NCI-H345 treated with DMSO at 0.1 percent for 48 hours (cell line): Measurements from ENCODE around the gene SEC63.
"Not testable (repeated sequence)": the region's sequence is repeated elsewhere in the genome, so short reads cannot be mapped to it uniquely, and the experiment has no call there.

Experiments used
- DNase-seq: peaks from one replicate; lab custom pipeline; 2025; ENCODE audit not compliant: unreplicated experiment; lab: John Stamatoyannopoulos, UW

Gene SEC63

GRCh38 chr6:107957909-107958688, at the start of gene SEC63:
TSS of gene SEC63 (minus strand) at chr6:107958208. CDS start at chr6:107958009, 199 bp downstream.
- DNase-seq, result peak; percentile 84

GRCh38 chr6:108005961-108006360, 48.0 kb upstream of the SEC63 start:
- no peak for DNase-seq

GRCh38 chr6:108004861-108005260, 46.9 kb upstream of the SEC63 start:
- DNase-seq, result no peak

GRCh38 chr6:108002365-108003221, 44.6 kb upstream of the SEC63 start:
- DNase-seq, result no peak

GRCh38 chr6:108001696-108002231, 43.8 kb upstream of the SEC63 start:
- no peak for DNase-seq

- DNase-seq, result not testable (repeated sequence)
These were observed 42.3 kb upstream of the SEC63 start for GRCh38 chr6:108000259-108000658.

GRCh38 chr6:107999341-107999740, 41.3 kb upstream of the SEC63 start:
- DNase-seq, result no peak

GRCh38 chr6:107991772-107992550, 34.0 kb upstream of the SEC63 start:
- no peak for DNase-seq

GRCh38 chr6:107991061-107991460, 33.1 kb upstream of the SEC63 start:
- DNase-seq, result no peak

- not testable (repeated sequence) for DNase-seq
These were observed 32.6 kb upstream of the SEC63 start for GRCh38 chr6:107990587-107990986.

GRCh38 chr6:107989166-107990094, 31.4 kb upstream of the SEC63 start:
- DNase-seq, result no peak

- DNase-seq, result no peak
These were observed 30.6 kb upstream of the SEC63 start for GRCh38 chr6:107988570-107988969.

GRCh38 chr6:107987805-107988204, 29.8 kb upstream of the SEC63 start:
- DNase-seq, result no peak

- DNase-seq, result no peak
These were observed 27.7 kb upstream of the SEC63 start for GRCh38 chr6:107985701-107986100.

- DNase-seq, result no peak
These were observed 25.8 kb upstream of the SEC63 start for GRCh38 chr6:107983811-107984210.

- DNase-seq, result no peak
These were observed 24.5 kb upstream of the SEC63 start for GRCh38 chr6:107982486-107982885.

- no peak for DNase-seq
These were observed 23.7 kb upstream of the SEC63 start for GRCh38 chr6:107981695-107982094.

- peak; percentile 34 for DNase-seq
These were observed 19.3 kb upstream of the SEC63 start for GRCh38 chr6:107977283-107977682.

GRCh38 chr6:107976155-107976783, 18.3 kb upstream of the SEC63 start:
- no peak for DNase-seq
